HG02852 (cell line): Measurements from ENCODE around the gene OR7C2.

Experiments used
- ATAC-seq: cut with Tn5 transposase; IDR thresholded peaks from one replicate; pipeline ENCODE4 v1.9.1; 2021; ENCODE audit warnings: mild to moderate bottlenecking, moderate library complexity; ENCODE audit not compliant: unreplicated experiment

OR7C2 gene

DNA sequence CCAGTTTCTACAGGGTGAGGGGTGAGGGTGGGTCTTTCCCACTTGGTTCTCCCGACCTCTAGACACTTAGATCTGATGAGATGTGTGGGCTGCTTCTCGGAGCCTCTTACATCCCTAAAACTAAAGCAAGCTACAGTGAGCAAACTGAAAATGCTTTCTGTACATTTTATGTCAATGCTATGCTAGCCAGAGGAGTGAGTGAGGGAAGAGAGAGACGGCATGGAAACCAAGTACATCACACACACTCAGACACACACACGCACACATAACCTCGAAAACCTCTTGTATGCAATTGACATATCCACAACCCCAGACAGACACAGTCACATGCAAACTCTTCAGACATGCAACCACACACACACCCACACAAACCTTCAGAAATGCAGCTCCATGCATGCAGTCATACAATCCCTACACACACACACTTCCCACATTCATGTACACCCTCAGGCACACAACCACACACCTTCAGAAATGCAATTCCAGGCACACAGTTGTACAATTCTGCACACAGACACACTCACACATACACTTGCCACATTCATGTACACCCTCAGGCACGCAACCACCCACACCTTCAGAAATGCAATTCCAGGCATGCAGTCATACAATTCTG lies 37.0 kb downstream of the OR7C2 start:
- ATAC-seq = no peak

DNA sequence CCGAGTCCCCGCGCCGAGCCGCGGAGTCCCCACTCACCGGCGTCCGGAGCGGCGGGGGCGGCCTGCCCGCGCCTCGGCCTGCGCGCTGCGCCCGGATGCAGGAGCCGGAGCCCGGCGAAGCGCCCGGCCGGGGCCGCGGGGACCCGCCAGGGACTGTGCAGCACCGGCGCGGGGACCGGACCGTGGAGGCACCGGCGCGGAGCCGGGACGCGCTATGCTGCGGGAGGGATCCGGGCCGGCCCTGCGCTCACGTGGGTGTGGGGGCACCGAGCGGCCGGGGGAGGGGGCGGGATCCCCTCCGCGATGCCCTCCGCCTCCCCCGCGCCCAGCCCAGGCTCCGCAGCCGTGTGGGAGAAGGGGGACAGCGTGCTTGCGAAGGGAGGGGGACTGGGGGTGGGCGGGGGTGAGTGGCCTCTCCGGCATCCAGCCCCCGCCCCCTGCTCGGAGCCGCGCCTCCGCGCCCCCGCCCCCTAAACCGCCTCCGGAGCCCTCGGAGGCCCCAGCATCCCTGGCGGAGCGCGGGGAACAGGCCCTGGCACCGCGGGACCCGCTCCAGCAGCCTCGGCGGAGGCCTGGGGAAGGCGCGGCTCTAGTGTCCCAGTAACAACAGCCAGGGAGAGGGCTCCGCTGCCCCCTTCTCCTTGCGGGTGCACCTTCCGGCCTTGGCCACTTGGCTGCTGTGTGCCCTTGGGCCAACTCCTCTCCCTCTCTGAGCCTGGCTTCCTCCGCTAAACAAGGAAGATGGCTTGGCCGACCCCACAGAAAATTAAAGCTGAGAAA lies 38.4 kb downstream of the OR7C2 start, which contains the start of gene SLC1A6:
SLC1A6 (minus strand) TSS at position 389 of the 780 bp plus-strand sequence. CDS start 6,954 bp downstream, outside the sequence.
- ATAC-seq = no peak

DNA sequence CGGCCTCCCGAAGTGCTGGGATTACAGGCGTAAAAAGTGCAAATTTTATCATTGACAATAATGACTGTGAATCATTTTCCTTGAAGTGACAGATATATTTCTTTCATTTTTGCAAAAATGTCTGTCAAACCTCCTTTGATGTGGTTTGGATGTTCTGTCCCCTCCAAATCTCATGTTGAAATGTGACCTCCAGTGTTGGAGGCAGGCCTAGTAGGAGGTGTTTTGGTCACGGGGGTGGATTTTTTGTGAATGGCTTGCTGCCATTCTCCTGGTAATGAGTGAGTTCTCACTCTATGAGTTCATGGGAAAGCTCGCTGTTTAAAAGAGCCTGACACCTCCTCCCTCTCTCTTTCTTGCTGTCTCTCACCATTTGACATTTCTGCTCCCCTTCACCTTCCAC lies 43.8 kb downstream of the OR7C2 start:
- ATAC-seq = no peak
